ENCODE measurements around the gene MAP3K19.

MAP3K19 gene

DNA sequence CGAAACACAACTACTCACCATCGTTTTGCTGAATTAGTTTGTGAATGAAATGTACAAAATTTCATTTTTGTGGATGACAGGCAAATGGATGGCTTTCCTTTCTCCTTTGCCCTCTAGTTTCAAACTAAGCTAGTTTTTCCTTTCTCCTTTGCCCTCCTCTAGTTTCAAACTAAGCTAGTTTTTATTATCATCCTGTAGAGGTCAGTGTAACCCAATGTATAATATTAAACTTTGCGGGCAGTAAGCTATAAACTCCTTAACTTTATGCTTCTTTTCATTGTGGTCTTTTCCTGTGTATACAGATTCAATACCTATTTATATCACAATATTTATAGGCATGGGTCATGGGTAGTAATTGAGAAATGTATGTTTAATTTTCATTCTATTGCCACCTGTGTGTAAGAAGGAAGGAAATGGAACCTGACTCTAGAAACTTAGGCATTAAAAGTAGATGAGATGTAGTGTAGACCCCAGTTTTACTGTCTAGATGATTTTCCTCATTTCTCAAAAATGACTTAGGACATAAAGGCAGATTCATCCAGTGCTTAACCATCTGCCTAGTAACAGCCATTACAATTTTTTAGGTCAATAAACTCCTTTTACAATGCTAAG, 58.1 kb downstream of the MAP3K19 start:
- Histone ChIP-seq H3K4me2 (ENCODE audit: low read length, poor library complexity, severe bottlenecking) (no peak overlapping the region), H3K27ac (ENCODE audit: low read length, poor library complexity, severe bottlenecking) (no peak overlapping the region), H3K4ac (ENCODE audit: low read depth in 1 of 2, low read length in 2 of 2) (no peak overlapping the region), H3K9me3 (ENCODE audit: control insufficient read depth, low read length) (no peaks in the 10 kb centered on the region), H2BK15ac (ENCODE audit: low read depth, poor library complexity, severe bottlenecking) (no peak overlapping the region), H3K27me3 (ENCODE audit: control insufficient read depth in 1 of 2, insufficient read depth in 1 of 2, low read length in 2 of 2) (peaks cover 20 to 23% of the 10 kb centered on the region in 2 experiments), H2AFZ (ENCODE audit: low read depth, low read length) (no peak overlapping the region), H3K18ac (ENCODE audit: low read depth in 1 of 2, low read length in 2 of 2) (no peak overlapping the region), H4K91ac (ENCODE audit: low read length) (no peak overlapping the region), H2BK12ac (ENCODE audit: low read length in 2 of 2) (no peak overlapping the region), H2BK120ac (ENCODE audit: low read depth, low read length) (no peak overlapping the region), H3K4me3 (ENCODE audit: insufficient read depth in 1 of 2, low read depth in 1 of 2, low read length in 2 of 2) (no peak overlapping the region), H3K4me1 (ENCODE audit: control insufficient read depth, insufficient read depth, low read depth, low read length) (no peaks in the 10 kb centered on the region), H3K79me1 (replicated peaks; ENCODE audit: low read length, poor library complexity, severe bottlenecking) (no peaks in the 10 kb centered on the region), H2AK5ac (ENCODE audit: low read length, severe bottlenecking) (no peak overlapping the region), H3K23ac (ENCODE audit: low read length in 2 of 2) (no peak overlapping the region), H3K14ac (ENCODE audit: low read length in 2 of 2) (no peak overlapping the region), H2BK5ac (ENCODE audit: low read depth, low read length, poor library complexity, severe bottlenecking) (no peak overlapping the region), H3K9ac (ENCODE audit: low read length) (no peak overlapping the region), H4K8ac (ENCODE audit: low read length) (no peak overlapping the region), H3K36me3 (ENCODE audit: control insufficient read depth in 1 of 2, insufficient read depth in 2 of 2, low read depth in 1 of 2, low read length in 2 of 2) (no peaks in the 10 kb centered on the region)
- peak; percentile 49 for DNase-seq
- no CpG with 5 or more reads among the region's 3 CpGs for WGBS

DNA sequence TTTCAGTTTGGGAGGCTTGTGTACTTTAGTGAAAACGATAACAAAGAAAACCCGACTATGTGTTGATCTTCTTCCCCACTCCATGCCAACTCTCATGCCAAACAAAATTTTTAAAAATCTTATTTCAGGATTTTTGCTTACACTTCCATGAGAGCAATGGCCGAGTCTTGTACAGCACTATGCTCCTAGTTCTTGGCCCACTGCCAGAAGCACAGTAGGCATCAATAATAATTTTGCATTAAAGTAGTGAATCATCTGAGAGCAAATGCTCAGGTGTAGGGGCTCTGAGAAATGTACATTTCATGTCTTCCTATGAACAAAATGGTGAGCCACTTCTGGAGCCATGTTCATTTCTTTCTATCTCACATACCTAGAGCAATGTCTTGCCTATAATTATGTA, 62.2 kb downstream of the MAP3K19 start:
- H2BK5ac ChIP-seq (ENCODE audit: low read depth, low read length, poor library complexity, severe bottlenecking): no peak overlapping the region
- no peak for DNase-seq
- H3K9me3 ChIP-seq (ENCODE audit: control insufficient read depth, low read length): no peaks in the 10 kb centered on the region
- no peak overlapping the region for H3K23ac ChIP-seq (ENCODE audit: low read length in 2 of 2)
- H3K9ac ChIP-seq (ENCODE audit: low read length): no peak overlapping the region
- H3K4me3 ChIP-seq (ENCODE audit: insufficient read depth in 1 of 2, low read depth in 1 of 2, low read length in 2 of 2): no peak overlapping the region
- no peak overlapping the region for H2AK5ac ChIP-seq (ENCODE audit: low read length, severe bottlenecking)
- WGBS: 86% methylated on average over 3 of the region's 3 CpGs
- no peak overlapping the region for H2BK120ac ChIP-seq (ENCODE audit: low read depth, low read length)
- no peak overlapping the region for H3K18ac ChIP-seq (ENCODE audit: low read depth in 1 of 2, low read length in 2 of 2)
- H3K27me3 ChIP-seq (ENCODE audit: control insufficient read depth in 1 of 2, insufficient read depth in 1 of 2, low read length in 2 of 2): peaks cover 19% of the 10 kb centered on the region in 2 experiments
- no peak overlapping the region for H2AFZ ChIP-seq (ENCODE audit: low read depth, low read length)
- H4K8ac ChIP-seq (ENCODE audit: low read length): no peak overlapping the region
- no peak overlapping the region for H3K4me2 ChIP-seq (ENCODE audit: low read length, poor library complexity, severe bottlenecking)
- no peak overlapping the region for H3K14ac ChIP-seq (ENCODE audit: low read length in 2 of 2)
- H3K79me1 ChIP-seq (replicated peaks; ENCODE audit: low read length, poor library complexity, severe bottlenecking): no peaks in the 10 kb centered on the region
- H3K27ac ChIP-seq (ENCODE audit: low read length, poor library complexity, severe bottlenecking): no peak overlapping the region
- no peak overlapping the region for H4K91ac ChIP-seq (ENCODE audit: low read length)
- no peaks in the 10 kb centered on the region for H3K36me3 ChIP-seq (ENCODE audit: control insufficient read depth in 1 of 2, insufficient read depth in 2 of 2, low read depth in 1 of 2, low read length in 2 of 2)
- H3K4me1 ChIP-seq (ENCODE audit: control insufficient read depth, insufficient read depth, low read depth, low read length): no peaks in the 10 kb centered on the region
- no peak overlapping the region for H2BK12ac ChIP-seq (ENCODE audit: low read length in 2 of 2)
- H2BK15ac ChIP-seq (ENCODE audit: low read depth, poor library complexity, severe bottlenecking): no peak overlapping the region
- no peak overlapping the region for H3K4ac ChIP-seq (ENCODE audit: low read depth in 1 of 2, low read length in 2 of 2)

DNA sequence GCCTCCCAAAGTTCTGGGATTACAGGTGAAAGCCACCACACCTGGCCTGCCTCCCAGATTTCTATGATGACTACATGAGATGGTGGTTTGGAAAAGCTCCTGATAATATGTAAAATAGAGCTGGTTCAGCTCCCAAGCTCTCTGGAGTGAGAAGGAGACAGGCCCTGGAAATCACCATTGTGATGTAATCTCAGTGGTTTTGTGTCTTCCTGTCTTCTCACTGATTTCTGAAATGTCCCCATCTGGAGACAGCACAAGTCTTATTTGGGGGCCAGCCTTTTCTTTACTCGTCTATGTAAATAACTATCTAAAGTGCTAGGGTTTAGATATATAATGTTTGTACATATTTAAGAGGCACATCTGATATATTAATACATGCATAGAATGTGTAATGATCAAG, 64.6 kb downstream of the MAP3K19 start:
- no peak overlapping the region for H4K8ac ChIP-seq (ENCODE audit: low read length)
- H2AK5ac ChIP-seq (ENCODE audit: low read length, severe bottlenecking): no peak overlapping the region
- no peaks in the 10 kb centered on the region for H3K79me1 ChIP-seq (replicated peaks; ENCODE audit: low read length, poor library complexity, severe bottlenecking)
- DNase-seq: no peak
- H3K36me3 ChIP-seq (ENCODE audit: control insufficient read depth in 1 of 2, insufficient read depth in 2 of 2, low read depth in 1 of 2, low read length in 2 of 2): no peaks in the 10 kb centered on the region
- no peak overlapping the region for H3K27ac ChIP-seq (ENCODE audit: low read length, poor library complexity, severe bottlenecking)
- H2BK120ac ChIP-seq (ENCODE audit: low read depth, low read length): no peak overlapping the region
- no peak overlapping the region for H2AFZ ChIP-seq (ENCODE audit: low read depth, low read length)
- H3K14ac ChIP-seq (ENCODE audit: low read length in 2 of 2): no peak overlapping the region
- H3K4me1 ChIP-seq (ENCODE audit: control insufficient read depth, insufficient read depth, low read depth, low read length): no peaks in the 10 kb centered on the region
- H3K23ac ChIP-seq (ENCODE audit: low read length in 2 of 2): no peak overlapping the region
- H3K4ac ChIP-seq (ENCODE audit: low read depth in 1 of 2, low read length in 2 of 2): no peak overlapping the region
- H2BK15ac ChIP-seq (ENCODE audit: low read depth, poor library complexity, severe bottlenecking): no peak overlapping the region
- no peak overlapping the region for H4K91ac ChIP-seq (ENCODE audit: low read length)
- H3K4me3 ChIP-seq (ENCODE audit: insufficient read depth in 1 of 2, low read depth in 1 of 2, low read length in 2 of 2): no peak overlapping the region
- peaks cover 15% of the 10 kb centered on the region in 2 experiments for H3K27me3 ChIP-seq (ENCODE audit: control insufficient read depth in 1 of 2, insufficient read depth in 1 of 2, low read length in 2 of 2)
- H3K9me3 ChIP-seq (ENCODE audit: control insufficient read depth, low read length): no peaks in the 10 kb centered on the region
- H3K9ac ChIP-seq (ENCODE audit: low read length): no peak overlapping the region
- no peak overlapping the region for H3K18ac ChIP-seq (ENCODE audit: low read depth in 1 of 2, low read length in 2 of 2)
- H3K4me2 ChIP-seq (ENCODE audit: low read length, poor library complexity, severe bottlenecking): no peak overlapping the region
- no peak overlapping the region for H2BK12ac ChIP-seq (ENCODE audit: low read length in 2 of 2)
- WGBS: no CpG with 5 or more reads among the region's 1 CpG
- H2BK5ac ChIP-seq (ENCODE audit: low read depth, low read length, poor library complexity, severe bottlenecking): no peak overlapping the region

DNA sequence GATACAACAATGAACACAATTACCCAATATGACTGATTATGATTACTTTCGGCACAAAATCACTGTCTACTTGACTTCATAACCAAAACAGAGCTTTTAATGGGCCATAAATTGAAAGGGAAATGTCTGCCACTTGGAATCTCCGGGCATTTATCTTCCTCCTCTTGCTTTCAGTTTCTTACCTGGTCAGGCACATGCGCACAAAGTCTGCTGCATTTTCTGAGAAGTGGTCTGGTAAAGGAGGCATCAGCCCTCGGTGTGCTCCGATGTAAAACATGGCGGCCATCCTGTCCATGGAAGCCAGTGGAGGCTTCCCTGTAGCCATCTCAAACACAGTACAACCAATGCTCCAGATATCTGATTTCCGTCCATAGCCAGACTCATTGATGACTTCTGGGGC, 66.6 kb downstream of the MAP3K19 start:
- Histone ChIP-seq H2AFZ (ENCODE audit: low read depth, low read length) (no peak overlapping the region), H3K18ac (ENCODE audit: low read depth in 1 of 2, low read length in 2 of 2) (no peak overlapping the region), H2BK120ac (ENCODE audit: low read depth, low read length) (no peak overlapping the region), H3K79me1 (replicated peaks; ENCODE audit: low read length, poor library complexity, severe bottlenecking) (no peaks in the 10 kb centered on the region), H3K4ac (ENCODE audit: low read depth in 1 of 2, low read length in 2 of 2) (no peak overlapping the region), H3K4me1 (ENCODE audit: control insufficient read depth, insufficient read depth, low read depth, low read length) (no peaks in the 10 kb centered on the region), H2BK15ac (ENCODE audit: low read depth, poor library complexity, severe bottlenecking) (no peak overlapping the region), H3K27me3 (ENCODE audit: control insufficient read depth in 1 of 2, insufficient read depth in 1 of 2, low read length in 2 of 2) (no peaks in the 10 kb centered on the region), H3K27ac (ENCODE audit: low read length, poor library complexity, severe bottlenecking) (no peak overlapping the region), H3K23ac (ENCODE audit: low read length in 2 of 2) (no peak overlapping the region), H3K14ac (ENCODE audit: low read length in 2 of 2) (no peak overlapping the region), H4K8ac (ENCODE audit: low read length) (no peak overlapping the region), H3K4me3 (ENCODE audit: insufficient read depth in 1 of 2, low read depth in 1 of 2, low read length in 2 of 2) (no peak overlapping the region), H4K91ac (ENCODE audit: low read length) (no peak overlapping the region), H2BK5ac (ENCODE audit: low read depth, low read length, poor library complexity, severe bottlenecking) (no peak overlapping the region), H3K36me3 (ENCODE audit: control insufficient read depth in 1 of 2, insufficient read depth in 2 of 2, low read depth in 1 of 2, low read length in 2 of 2) (no peaks in the 10 kb centered on the region), H2BK12ac (ENCODE audit: low read length in 2 of 2) (no peak overlapping the region), H3K9ac (ENCODE audit: low read length) (no peak overlapping the region), H2AK5ac (ENCODE audit: low read length, severe bottlenecking) (no peak overlapping the region), H3K4me2 (ENCODE audit: low read length, poor library complexity, severe bottlenecking) (no peak overlapping the region), H3K9me3 (ENCODE audit: control insufficient read depth, low read length) (peaks cover 5% of the 10 kb centered on the region)
- WGBS: 92% methylated on average over 7 of the region's 7 CpGs
- DNase-seq: no peak
